Activated T-cell treated with anti-CD3 and anti-CD28 coated beads for 48 hours (primary cell): Measurements from ENCODE around the gene CYRIA.

Experiments used
- DNase-seq: peaks from one replicate; pipeline ENCODE4 v3.0.0-alpha.2; 2020; ENCODE audit warnings: low read depth

The CYRIA gene

DNA sequence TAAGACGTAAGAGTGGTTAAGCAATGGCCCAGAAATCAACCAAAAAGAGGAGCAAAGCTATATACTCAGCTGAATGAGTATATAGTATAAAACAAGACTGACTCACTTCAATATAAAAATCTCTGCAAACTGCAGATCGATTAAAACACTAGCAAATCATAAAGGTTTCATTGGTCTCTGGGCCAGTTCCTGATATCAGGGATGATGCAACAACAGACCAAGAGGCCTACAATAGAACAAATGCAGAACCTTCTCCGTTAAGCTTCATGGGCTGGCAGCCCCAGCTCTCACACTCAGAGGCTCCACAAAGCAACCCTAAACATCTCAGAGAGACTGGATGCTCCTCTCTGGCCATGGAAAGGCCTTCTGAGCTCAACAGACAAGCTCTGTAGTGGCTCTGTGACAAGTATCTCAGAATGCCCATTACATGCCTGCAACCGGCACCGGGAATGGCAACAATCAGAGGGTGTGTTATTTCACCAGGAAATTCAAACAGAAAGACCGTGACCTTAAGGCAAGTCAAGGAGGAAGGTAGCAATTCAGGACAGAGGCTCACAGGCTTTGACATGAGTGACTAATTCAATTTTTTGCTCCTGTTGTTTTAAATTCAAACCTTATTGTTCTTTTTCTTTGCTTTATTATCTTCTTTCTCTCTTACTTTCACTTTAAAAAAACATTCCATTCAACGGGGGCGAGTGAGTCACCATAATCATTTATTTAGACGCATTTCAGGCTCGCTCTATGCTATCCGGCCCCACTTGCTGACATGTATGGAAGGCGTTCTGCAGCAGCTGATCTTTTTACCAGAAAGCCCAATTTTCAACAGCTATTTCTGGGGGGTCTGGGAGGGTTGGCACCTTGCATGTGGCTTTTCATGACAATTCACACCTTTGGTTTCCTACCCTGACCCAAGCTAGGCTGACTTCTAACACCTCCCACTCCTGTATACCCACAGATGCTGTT, 15.1 kb downstream of the CYRIA start:
- no peak for DNase-seq

DNA sequence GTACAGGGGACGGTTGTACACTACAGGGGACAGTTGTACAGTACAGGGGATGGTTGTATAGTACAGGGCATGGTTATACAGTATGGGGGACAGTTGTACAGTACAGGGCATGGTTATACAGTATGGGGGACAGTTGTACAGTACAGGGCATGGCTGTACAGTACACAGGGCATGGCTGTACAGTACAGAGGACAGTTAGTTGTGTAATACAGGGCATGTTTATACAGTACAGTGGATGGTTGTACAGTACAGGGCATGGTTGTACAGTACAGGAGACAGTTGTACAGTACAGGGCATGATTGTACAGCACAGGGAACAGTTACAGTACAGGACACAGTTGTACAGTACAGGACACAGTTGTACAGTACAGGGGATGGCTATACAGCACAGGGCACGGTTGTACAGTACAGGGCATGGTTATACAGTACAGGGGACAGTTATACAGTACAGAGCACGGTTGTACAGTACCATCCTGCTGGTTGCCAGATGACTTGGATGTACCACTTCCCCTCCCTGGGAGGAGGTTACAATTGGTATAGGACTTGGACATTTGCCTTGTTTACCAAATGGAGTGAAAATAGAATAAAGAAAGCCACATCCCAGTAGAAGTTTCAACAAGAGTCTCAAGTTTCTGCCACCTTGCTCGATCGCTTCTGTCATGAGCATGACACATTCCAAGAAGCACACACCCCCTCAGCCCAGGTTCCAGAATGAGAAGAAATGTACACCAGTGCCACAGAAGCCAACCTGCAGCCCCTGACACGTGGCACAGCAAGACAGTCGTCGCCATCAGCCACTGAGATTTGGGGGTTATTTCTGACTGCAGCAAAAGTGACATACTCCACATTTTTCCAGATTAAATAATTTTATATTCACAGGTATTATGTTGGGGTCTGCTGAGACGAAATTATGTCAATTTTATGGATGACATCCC, 16.0 kb downstream of the CYRIA start:
- DNase-seq: no peak

GRCh38 chr2:16647992-16648617, 17.5 kb downstream of the CYRIA start:
- DNase-seq: no peak

- no peak for DNase-seq
Measured at GRCh38 chr2:16645775-16646559, 19.7 kb downstream of the CYRIA start.

DNA sequence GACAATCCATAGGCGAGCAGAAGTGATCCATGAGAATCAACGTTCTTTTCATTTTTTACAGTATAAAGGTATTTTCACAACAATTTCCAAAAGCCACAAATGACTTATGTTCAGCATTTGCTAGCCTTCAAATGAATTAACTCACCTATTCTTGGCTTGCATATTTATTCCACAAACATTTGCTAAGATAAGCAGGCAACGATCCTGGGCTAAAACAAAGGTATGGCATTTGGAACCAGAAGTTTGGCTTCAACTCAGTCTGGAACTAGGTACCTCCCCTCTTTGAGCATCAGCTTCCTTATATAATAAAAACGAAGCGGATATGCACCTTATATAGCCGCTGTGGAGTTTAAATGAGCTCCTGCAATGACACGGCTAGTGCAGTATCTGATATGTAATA, 20.5 kb downstream of the CYRIA start:
- no peak for DNase-seq

DNA sequence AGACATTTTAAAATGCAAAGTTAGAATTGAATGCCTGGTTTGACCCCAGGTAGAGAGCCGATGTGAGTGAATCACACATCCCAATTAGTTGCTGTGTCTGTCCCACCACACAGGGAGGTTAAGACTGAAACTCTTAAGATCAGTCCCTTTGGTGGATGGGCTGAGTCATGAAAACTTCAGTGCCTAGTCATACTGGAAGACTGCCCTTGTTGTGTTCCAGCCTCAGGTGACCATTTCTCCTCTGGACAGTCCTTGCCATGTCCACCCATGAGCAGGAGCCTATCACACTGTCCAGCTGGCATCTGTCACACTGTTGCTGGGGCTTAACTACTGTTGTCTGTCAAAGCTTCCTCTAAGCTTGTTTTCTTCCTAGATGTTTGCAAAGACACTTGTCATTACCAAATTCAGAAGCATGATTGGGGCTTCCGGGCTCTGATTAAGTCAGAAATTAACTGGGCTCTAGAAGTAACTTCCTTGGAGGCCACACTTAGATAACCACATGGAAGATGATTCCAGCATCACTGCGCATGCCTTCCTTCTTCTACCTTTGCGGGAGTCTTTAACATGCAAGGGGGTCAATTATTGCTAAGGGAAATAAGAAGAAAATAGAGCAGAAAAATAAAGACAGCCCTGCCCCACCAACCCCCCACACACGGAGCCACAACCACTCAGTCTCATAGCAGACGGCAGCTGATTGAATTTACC, 21.3 kb downstream of the CYRIA start:
- DNase-seq: no peak

DNA sequence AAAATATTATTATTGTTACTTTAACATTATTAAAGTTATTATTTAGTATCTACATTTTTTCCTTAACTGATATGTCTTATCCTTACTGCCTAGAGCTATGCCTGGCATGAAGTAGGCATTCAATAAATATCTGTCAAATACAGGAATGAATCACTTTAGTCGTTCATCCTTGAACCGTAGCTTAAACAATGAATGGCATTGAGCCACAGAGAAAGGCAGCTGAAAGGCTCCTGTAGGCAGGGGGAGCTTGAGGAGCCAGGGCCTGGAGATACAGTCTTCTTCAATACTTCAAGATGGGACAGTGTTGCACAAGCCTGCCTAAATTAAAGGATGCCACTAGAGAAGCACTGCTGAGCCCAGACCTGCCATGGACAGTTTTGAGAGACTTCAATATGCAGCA, 22.5 kb downstream of the CYRIA start:
- DNase-seq: no peak

GRCh38 chr2:16642088-16642487, 23.5 kb downstream of the CYRIA start:
- DNase-seq: no peak

GRCh38 chr2:16641509-16641908, 24.1 kb downstream of the CYRIA start:
- no peak for DNase-seq

GRCh38 chr2:16640867-16641266, 24.8 kb downstream of the CYRIA start:
- DNase-seq: no peak

DNA sequence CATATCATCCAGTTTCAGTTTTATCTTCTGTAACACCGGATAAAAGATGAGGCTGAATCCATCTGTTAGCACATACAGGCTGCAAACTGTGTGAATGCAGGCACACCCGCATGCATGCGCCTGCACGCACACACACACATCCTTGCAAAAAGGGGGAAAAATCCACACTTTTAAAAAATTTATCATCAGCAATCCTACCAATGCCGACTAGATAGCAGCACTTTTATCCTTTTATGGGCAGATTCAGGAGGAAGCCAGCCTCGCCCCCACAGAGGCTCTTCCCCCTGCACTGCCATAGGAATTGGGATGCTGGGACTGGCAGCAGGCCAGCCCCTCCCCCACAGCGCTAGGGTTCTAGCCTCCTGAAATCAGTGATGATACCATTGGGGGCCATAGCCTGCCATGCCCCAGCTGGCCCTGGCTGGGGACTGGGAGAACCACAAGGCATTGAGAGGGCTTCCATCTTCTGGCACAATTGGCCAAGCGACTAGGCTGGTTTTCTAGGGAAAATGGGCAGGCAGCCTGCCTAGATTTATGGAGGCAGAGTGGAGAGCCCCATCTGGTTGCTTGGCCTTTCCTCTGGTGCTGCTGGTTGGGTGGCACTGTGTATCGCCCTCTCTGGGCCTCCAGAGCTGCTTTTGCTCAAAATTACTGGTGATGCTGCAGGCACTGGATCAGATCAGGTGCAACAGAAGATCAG, 25.5 kb downstream of the CYRIA start:
- no peak for DNase-seq

DNA sequence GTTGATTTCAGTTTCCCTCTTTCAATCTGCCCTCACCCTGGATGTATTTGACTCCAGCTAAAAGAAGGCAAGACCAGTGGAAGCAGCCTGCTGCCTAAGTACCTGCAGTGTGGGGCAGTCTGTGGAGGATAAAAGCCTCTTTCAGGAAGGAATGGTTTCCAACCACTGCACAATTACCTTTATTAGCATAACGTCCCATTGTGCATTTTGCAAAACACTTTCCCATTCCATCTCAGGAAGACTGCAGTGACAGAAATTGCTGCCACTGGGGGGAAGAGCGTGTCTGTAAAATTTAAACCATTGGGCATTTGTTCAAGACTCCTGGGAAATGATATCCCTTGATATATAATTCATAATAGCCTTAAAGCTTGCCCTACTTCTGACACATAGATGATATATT, 26.2 kb downstream of the CYRIA start:
- no peak for DNase-seq

DNA sequence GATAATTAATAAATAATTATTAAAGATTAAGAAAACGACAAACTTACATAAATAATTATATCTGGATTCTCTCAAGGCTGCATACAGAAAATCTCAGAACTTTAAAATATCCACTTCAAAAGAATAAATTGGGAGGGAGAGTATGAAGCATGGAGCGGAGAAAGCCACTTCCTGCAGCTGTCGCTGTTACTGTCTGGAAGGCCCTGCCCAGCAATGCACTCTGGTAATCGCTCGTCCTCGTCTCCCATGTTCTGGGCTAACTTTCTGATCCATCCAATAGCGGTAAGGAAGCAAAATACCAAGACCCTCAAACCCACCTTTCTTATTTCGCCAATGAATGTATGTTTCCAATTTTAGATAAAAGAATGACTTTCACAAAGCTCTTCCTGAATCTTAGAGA, 26.7 kb downstream of the CYRIA start:
- DNase-seq: no peak

GRCh38 chr2:16637304-16637703, 28.3 kb downstream of the CYRIA start:
- DNase-seq: no peak

GRCh38 chr2:16635791-16636699, 29.6 kb downstream of the CYRIA start:
- no peak for DNase-seq

DNA sequence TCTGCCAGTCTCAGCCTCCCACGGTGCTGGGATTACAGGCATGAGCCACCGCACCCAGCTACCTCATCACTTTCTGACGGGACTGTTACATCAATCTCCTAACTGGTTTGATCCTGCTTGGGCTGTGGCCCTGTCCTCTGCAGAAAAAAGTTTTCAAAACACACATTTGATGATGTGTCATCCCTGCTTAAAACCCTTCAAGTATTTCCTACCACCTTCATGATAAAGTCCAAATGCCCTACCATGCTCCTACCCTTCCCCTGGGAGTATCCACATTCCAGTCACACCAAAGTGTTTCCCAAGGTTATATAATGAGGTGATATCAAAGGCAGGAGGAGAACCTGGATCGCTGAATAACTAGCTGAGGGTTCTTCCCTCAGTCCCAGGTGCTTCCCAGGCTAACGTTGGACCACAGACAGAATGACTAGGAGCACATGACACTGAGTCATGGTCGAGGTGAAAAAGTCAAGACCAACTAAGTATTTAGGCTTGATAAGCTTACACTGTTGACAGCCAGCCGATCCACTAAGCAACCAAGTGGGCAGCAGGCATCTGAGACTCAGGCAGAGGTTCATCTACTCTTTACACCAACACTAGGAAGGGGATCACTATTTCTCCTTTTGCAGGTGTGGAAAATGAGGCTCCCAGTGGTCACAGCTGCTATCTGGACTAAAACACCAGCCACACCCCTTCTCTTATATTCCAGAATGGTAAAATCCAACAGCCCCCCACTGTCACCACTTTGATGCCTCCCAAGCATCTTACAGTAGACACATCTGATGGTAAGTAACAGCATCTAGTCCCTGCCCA, 31.8 kb downstream of the CYRIA start:
- DNase-seq: no peak

GRCh38 chr2:16632598-16632997, 33.0 kb downstream of the CYRIA start:
- no peak for DNase-seq

DNA sequence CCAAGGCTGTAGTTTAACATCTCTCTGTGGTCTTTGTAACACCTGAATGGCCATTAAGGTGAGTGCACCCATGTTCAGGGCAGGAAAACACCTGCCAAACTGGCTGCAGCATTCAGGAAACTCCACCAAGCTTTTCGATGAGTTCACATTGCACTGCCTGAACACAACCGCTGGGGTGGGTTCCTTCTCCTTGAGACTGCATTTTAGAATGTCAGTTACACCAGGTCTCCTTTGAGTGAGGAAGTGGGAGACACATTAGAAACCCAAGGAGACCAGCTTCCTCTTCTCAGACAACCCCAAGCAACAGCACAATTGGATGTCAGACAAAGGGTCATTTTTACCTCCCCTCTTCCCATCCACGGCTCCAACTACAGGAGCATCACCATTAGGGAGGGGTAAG, 35.2 kb downstream of the CYRIA start:
- no peak for DNase-seq
